Left lung (tissue), 10 donors: ENCODE data around the gene SRPX2. TPM values are rescaled to one million over a fixed set of nuclear protein-coding genes. Genes with fewer than 3 reads are reported as not detected.
"Not testable (repeated sequence)": the region's sequence is repeated elsewhere in the genome, so short reads cannot be mapped to it uniquely, and the experiment has no call there.

Experiments used
- ATAC-seq: fragments of 200-7000 bp; cut with Tn5 transposase; one replicate; pipeline ENCODE4 v1.9.1; 2020; ENCODE audit warnings: moderate library complexity
- DNase-seq, 4 donors: peaks; one replicate each; pipeline ENCODE4 v3.0.0-alpha.2; 2013 to 2020
- H3K27ac ChIP-seq, 2 donors: fragments of 200-600 bp; sonication (generic) in 1 of 2; one replicate each; pipeline versions ENCODE4 v1.5.0 to v1.8.0; 2020 to 2021
- H3K27me3 ChIP-seq, 2 donors: fragments of 200-600 bp; sonication (generic) in 1 of 2; one replicate each; pipeline versions ENCODE4 v1.5.0 to v1.8.0; 2020 to 2021
- H3K36me3 ChIP-seq, 2 donors: fragments of 200-600 bp; sonication (generic) in 1 of 2; one replicate each; pipeline versions ENCODE4 v1.5.0 to v1.8.0; 2020 to 2021
- H3K4me1 ChIP-seq, 2 donors: fragments of 200-600 bp; one replicate each; pipeline ENCODE4 v1.8.0; 2021
- H3K4me3 ChIP-seq, 2 donors: fragments of 200-600 bp; sonication (generic) in 1 of 2; one replicate each; pipeline versions ENCODE4 v1.5.0 to v1.8.0; 2020 to 2021; ENCODE audit warnings: mild to moderate bottlenecking in 1 of 2
- H3K9me3 ChIP-seq, 2 donors: fragments of 200-600 bp; sonication (generic) in 1 of 2; one replicate each; pipeline versions ENCODE4 v1.5.0 to v1.8.0; 2020 to 2021
- intact Hi-C, 2 donors: fragments of 100-400 bp; cut with DNase I; formaldehyde crosslinking; loops; one replicate each; pipeline versions ENCODE4 v1.11.2 to v1.14.2; 2022
- polyA plus RNA-seq, 6 donors: library from polyadenylated mRNA; unstranded; fragments of 120-200 nt; gene quantifications; one replicate each; pipeline ENCODE4 v1.2.1, GENCODE V29; 2013; ENCODE audit not compliant: insufficient read length in 6 of 6
- total RNA-seq, 2 donors: library from RNA; stranded (reverse); fragmentation: NEBNext Ultra II Directional; extraction: Animal tissue kit (Norgen Biotek cat#: 25700); gene quantifications; one replicate each; pipeline ENCODE4 v1.2.1, GENCODE V29; 2021
- TF ChIP-seq, protein P1 (sequence below), 2 donors: fragments of 200-600 bp; sonication (generic) in 1 of 2; IDR thresholded peaks; one replicate each; pipeline versions ENCODE4 v1.5.0 to v1.8.0; 2021; ENCODE audit warnings: antibody characterized with exemption in 2 of 2
- donor health status: DM: no; HTN: yes; CAD: no.
- donor health status: DM: no; HTN: no; CAD: no.

Gene SRPX2
- total and polyA plus RNA-seq, 8 donors: 25.1 to 39.0 (median 34.1) TPM

DNA sequence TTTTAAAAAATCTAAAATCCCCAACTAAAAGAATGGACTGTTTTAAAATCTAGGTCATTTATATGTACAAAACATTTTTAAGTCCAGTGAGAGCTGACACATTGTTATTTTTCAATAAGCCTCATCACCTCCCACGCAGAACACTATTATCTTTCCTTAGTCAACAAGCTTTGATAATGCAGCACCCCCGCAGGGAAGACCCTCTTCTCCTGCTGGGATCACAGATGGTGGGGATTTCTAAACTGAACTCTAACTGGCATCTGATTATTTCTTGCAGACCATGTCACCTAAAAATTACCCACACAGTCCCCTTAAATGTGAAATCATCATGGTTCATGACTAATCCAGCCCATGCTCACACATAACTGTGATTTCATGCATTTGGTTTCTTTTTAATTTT lies 76.3 kb downstream of the SRPX2 start:
- Histone ChIP-seq H3K27me3 (peaks cover 0 to 4% of the 10 kb centered on the region in 2 donors), H3K4me1 (no peaks in the 10 kb centered on the region), H3K4me3 (no peak overlapping the region), H3K27ac (no peak overlapping the region), H3K36me3 (no peaks in the 10 kb centered on the region), H3K9me3 (no peaks in the 10 kb centered on the region)
- no peak for DNase-seq
- intact Hi-C loops: no loop called here
- TF ChIP-seq, protein P1, sequence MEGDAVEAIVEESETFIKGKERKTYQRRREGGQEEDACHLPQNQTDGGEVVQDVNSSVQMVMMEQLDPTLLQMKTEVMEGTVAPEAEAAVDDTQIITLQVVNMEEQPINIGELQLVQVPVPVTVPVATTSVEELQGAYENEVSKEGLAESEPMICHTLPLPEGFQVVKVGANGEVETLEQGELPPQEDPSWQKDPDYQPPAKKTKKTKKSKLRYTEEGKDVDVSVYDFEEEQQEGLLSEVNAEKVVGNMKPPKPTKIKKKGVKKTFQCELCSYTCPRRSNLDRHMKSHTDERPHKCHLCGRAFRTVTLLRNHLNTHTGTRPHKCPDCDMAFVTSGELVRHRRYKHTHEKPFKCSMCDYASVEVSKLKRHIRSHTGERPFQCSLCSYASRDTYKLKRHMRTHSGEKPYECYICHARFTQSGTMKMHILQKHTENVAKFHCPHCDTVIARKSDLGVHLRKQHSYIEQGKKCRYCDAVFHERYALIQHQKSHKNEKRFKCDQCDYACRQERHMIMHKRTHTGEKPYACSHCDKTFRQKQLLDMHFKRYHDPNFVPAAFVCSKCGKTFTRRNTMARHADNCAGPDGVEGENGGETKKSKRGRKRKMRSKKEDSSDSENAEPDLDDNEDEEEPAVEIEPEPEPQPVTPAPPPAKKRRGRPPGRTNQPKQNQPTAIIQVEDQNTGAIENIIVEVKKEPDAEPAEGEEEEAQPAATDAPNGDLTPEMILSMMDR (IDR thresholded peaks at IDR 0.05): no peak
- no peak for ATAC-seq

- H3K27me3 ChIP-seq: peaks cover 0 to 4% of the 10 kb centered on the region in 2 donors
- intact Hi-C loops: no loop called here
- no peaks in the 10 kb centered on the region for H3K4me1 ChIP-seq
- no peak overlapping the region for H3K27ac ChIP-seq
- DNase-seq (no peak), ATAC-seq (no peak)
- no peaks in the 10 kb centered on the region for H3K9me3 ChIP-seq
- H3K36me3 ChIP-seq: no peaks in the 10 kb centered on the region
- no peak overlapping the region for H3K4me3 ChIP-seq
- TF ChIP-seq, protein P1 (IDR thresholded peaks at IDR 0.05): no peak
These were observed 77.3 kb downstream of the SRPX2 start for GRCh38 chrX:100721328-100721727.

- H3K27me3 ChIP-seq, intact Hi-C loops, H3K36me3 ChIP-seq, H3K27ac ChIP-seq, ATAC-seq, DNase-seq, H3K4me1 ChIP-seq, H3K4me3 ChIP-seq, H3K9me3 ChIP-seq: not testable (repeated sequence)
These were observed 80.0 kb downstream of the SRPX2 start for GRCh38 chrX:100724006-100724405.

Other genes with a start within 250 kb of the SRPX2 start
- gene PCDH19, start 233.9 kb upstream of the SRPX2 start, total RNA-seq: under 1 TPM; 0.24 to 0.52 TPM
- gene PCDH19, start 233.9 kb upstream of the SRPX2 start, polyA plus RNA-seq: 1 to 10 TPM in 5 of 6 donors, under 1 TPM in 1; 0.58 to 2.4 (median 1.7) TPM
- gene TNMD, start 59.3 kb upstream of the SRPX2 start, total RNA-seq: not detected
- under 1 TPM in 3 of 6 donors, not detected in 3; 0.14 to 0.32 (median 0.30) TPM for gene TNMD, start 59.3 kb upstream of the SRPX2 start, polyA plus RNA-seq
- gene TSPAN6, start 7.4 kb upstream of the SRPX2 start, total RNA-seq: 10 to 100 TPM; 13.2 to 21.0 TPM
- 100 to 1,000 TPM in 5 of 6 donors, 10 to 100 TPM in 1; 94.8 to 117 (median 106) TPM for gene TSPAN6, start 7.4 kb upstream of the SRPX2 start, polyA plus RNA-seq
- gene SYTL4, start 87.9 kb downstream of the SRPX2 start, total RNA-seq: 1 to 10 TPM; 8.8 to 9.7 TPM
- 10 to 100 TPM; 11.5 to 14.9 (median 12.3) TPM for gene SYTL4, start 87.9 kb downstream of the SRPX2 start, polyA plus RNA-seq
- 10 to 100 TPM; 17.2 to 17.6 TPM for gene CSTF2, start 176.2 kb downstream of the SRPX2 start, total RNA-seq
- gene CSTF2, start 176.2 kb downstream of the SRPX2 start, polyA plus RNA-seq: 10 to 100 TPM; 20.3 to 22.9 (median 21.9) TPM
- gene NOX1, start 230.2 kb downstream of the SRPX2 start, total RNA-seq: not detected
- 1 to 10 TPM in 2 of 6 donors, under 1 TPM in 4; 0.37 to 1.1 (median 0.73) TPM for gene NOX1, start 230.2 kb downstream of the SRPX2 start, polyA plus RNA-seq